HG02840 (cell line): ENCODE data around the gene RPS6KA2.
"Not testable (repeated sequence)": the region's sequence is repeated elsewhere in the genome, so short reads cannot be mapped to it uniquely, and the experiment has no call there.

Source experiments
- ATAC-seq: cut with Tn5 transposase; IDR thresholded peaks from one replicate; pipeline ENCODE4 v1.9.1; 2021; ENCODE audit warnings: mild to moderate bottlenecking, moderate library complexity, moderate number of reproducible peaks; ENCODE audit not compliant: unreplicated experiment, low FRiP score

RPS6KA2 gene

GRCh38 chr6:166539543-166539942, 87.5 kb downstream of the RPS6KA2 start:
- no peak for ATAC-seq

DNA sequence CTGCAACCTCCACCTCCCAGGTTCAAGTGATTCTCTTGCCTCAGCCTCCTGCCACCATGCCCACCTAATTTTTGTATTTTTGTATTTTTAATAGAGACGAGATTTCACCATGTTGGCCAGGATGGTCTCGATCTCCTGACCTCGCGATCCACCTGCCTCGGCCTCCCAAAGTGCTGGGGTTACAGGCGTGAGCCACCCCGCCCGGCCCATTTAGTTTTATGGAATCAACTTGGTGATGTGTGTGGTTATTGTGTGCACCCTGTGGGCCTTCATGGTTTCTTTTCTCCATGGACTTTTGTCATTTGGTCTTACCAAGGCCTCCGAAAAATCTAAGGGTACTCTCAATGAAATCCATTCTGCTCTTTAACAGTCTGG, 88.1 kb downstream of the RPS6KA2 start:
- not testable (repeated sequence) for ATAC-seq

GRCh38 chr6:166538297-166539010, 88.6 kb downstream of the RPS6KA2 start:
- no peak for ATAC-seq

- ATAC-seq, result no peak
Observed at GRCh38 chr6:166534658-166535406, 92.2 kb downstream of the RPS6KA2 start.

- no peak for ATAC-seq
Observed at GRCh38 chr6:166533205-166533824, 93.7 kb downstream of the RPS6KA2 start.

- ATAC-seq, result no peak
Observed at GRCh38 chr6:166532302-166532701, 94.7 kb downstream of the RPS6KA2 start.

DNA sequence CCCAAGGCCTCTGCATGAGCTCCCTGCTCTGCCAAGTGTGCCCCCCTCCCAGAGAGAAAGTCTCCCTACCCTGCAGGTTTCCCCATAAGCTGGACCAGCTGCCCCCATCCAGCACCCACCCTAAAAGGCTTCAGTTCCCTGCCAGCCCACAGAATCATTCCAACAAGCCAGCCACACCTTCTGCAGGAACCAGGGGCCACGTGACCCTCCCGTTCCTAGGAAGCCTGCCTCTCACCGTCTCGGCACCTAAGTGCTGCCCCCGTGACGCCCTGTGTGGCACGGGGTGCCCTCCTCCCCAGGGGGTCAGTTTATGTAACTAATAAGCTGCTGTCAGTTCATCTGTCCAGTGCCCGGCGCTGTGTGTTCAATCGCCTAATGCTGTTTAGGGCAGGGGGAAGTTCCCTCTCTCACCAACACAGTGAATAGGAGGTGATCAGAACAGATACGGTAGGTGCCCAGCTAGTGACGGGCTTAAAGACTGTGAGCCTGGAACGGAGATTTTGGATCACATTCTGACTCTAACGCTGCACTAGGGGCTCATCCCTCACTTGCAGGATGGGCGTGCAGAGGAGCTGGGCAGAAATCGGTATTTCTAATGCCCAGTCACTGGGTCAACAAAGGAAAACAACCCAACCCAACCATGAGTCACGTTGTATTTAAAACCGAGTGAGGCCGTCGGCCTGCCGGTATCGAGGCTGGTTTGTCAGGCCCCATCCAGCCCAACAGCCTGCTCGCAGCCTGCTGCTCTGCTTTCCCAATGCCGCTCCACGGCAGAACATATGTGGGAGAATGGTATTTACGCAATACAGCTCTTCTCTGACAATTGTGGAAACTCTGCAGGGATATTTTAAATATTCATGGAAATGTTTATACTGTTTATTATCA, 96.6 kb downstream of the RPS6KA2 start:
- no peak for ATAC-seq

DNA sequence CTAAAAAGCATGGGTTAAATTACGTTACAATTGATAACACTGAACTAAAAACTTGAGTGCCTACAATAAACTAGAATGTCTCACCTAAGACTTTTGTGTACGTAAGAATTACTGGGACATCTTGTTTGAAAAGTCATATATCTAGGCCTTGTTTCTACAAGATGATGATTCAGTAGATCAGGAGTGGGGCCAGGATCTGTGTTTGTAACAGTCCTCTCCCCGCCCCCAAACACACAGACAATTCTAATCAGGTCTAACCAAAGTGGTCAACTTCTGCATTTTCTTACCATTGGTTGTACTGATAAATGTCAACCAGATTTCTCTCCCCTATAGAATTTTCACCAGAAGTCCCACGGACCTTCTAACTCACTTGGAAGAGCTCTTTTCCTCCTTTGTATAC, 97.5 kb downstream of the RPS6KA2 start:
- ATAC-seq, result no peak

- not testable (repeated sequence) for ATAC-seq
Observed at GRCh38 chr6:166529058-166529457, 98.0 kb downstream of the RPS6KA2 start.

DNA sequence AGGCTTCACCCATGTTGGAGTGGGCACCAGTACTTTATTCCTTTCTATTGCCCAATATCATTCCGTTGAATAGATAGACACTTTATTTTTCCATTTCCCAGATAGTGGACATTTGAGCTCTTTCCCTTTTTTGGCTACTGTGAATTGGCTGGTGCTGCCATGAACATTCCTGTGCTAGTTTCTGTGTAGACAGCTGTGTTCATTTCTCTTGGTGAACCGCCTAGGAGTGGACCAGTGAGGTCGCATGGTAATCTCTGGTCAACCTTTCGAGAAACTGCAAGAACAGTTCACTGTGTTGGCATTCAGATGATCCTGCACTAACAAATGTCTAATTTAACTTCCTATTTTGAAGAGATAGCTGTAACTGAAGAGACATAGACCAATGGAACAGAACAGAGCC, 99.2 kb downstream of the RPS6KA2 start:
- ATAC-seq, result no peak

DNA sequence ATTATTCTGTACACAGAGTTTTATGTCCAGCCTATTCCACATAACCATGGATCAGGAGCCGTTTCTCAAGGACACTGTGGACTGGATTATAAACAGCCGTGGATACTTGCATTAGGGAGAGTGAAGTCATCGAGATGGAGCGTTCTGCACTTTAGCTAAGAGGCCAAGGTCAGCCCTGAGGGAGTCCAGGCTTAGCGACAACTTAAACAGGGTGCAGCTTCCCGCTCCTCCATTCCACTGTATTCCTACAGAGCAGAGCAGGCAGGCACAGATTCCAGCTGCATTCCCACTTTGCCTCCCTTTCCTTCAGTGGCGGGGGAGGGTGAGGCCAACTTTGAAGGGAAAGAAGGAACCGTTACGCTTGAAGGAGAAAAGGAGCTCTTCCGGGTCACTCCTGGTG, 100.1 kb downstream of the RPS6KA2 start:
- no peak for ATAC-seq

- ATAC-seq, result no peak
Observed at GRCh38 chr6:166525567-166525966, 101.5 kb downstream of the RPS6KA2 start.

- ATAC-seq, result no peak
Observed at GRCh38 chr6:166523782-166524559, 103.1 kb downstream of the RPS6KA2 start.

DNA sequence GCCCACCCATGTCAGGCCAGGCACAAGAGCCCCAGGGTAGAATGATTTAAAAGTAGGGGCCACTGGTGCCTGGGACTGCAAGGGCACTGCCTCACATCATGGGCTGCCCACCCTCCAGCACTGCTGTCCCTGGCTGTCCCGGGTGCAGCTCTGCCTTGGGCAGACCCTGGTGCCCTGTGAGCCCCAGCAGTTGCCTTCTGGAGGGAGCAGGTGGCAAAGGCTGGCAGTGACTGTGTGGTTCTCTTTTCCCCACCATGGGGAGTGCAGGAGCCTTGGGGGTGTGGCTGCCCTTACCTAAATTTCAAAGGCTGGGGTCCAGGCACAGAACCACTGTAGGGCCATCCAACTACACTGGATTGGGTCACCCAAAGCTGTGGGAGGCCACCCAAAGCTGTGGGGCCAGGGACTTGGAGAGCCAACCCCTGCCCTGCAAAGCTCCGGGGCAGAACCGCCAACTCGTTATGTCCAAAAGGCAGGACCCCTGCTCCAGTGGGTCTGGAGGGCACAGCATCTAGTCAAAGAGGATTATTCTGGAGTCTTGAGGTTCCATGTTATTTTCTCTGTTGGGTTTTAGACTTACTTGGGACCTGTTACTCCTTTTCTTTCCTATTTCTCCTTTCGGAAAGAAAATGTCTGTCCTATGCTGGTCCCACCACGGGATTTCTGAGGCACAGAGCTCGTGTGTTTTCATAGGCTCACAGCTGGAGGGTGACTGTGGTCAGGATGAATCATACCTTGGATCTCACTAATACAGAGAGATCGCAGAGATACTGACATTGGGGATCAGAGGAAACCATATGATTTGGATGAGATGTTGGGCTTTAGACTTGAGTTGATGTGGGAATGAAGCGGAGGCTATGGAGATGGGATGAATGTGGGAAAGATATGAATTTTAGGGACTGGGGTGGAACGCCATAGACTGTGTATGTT, 105.9 kb downstream of the RPS6KA2 start:
- ATAC-seq, result no peak

DNA sequence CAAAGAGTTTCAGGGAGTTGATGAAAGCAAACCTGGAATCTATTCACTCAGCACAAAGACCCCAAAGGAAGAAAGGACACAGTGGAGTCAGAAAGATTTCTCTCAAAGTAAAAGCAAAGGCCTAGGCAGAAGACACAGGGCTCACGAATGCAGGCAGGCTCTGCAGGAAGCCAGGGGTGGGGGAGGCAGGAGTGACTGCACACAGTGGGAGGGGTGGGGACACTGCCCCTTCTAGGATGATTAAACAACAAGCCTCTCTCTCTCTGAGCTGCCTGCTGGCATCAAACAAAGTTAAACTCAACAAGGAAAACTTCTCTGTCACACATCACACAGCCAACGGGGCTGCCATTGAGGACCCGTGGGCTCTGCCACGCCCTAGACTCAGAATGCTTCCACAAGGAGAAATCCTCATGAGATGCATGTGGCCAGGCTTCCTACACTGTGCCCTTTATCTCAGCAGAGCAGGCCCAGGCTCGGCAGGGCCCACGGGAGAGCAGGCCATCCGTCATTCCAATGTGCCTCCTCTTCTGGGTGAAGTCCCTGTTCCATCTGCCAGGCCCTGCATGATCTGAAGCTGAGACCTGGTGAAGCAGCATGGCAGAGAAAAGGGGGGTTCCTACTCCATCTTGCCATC, 110.7 kb downstream of the RPS6KA2 start:
- no peak for ATAC-seq

DNA sequence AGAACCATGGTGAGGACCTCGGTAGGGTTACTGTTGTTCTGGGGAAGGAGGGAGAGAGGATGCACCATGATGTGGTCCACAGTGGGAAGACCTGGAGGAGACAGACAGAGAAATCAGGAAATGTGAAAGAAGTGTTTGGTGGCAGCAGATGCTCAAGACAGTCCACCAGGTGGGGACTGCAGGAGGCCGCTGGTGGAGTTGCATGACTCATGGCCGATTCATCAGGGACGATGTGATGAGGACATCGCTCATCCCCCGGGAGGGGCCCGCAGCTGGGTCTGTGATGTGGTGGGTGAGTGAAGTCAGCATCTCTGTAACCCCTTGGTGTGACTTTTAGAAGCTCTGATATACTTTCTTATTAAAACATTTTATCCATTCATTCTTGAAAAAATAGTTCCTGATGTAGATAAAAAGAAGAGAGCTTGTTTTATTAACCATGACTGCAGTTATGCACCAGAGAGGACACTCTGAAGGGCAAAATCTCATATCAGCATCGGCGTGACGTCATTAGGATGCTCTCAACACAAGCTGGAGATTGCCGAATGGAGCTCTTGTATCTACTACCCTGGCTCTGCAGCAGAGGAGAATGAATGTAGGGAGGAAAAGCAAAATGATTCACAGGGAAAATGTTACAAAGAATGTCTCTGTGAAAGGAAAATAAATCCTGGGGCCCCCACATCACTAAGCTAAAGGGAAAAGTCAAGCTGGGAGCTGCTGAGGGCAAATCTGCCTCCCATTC, 111.8 kb downstream of the RPS6KA2 start:
- no peak for ATAC-seq

DNA sequence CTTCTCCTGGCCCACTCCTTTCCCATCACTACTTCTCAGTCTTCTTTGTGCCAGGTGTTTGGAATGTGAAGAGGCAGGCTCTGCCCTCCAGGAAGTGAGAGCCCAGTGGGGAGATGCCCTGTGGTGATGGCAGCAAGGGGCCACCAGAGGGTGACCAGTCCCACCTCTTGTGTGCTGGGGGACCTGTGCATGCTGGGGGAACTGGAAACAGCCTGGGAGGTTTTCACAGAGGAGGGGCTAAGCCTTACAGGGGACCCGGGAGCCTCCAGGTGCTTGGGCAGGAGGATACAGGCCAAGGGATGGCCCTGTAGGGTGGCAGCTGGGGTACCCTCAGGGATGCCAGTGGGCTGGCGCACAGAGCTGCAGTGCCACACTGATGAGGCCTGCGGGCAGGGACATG, 112.9 kb downstream of the RPS6KA2 start:
- ATAC-seq, result no peak

DNA sequence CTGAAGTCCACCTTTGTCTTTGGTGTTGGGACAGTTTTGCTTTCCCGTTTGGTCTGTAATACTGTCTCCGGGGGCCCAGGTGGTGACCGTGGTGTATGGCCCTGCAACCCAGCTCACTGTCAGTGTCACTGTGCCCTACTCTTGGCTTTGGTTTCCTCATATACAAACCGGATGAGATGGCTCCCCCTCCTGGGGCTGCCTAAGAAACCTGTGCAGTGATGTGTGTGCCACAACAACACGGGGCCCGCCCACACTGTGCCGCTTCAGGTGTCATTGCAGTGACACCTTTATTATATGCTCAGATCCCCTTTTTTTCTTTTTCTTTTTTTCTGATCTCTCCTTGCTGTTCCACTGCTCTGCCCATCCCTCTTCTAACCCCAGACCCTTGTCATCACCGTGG, 114.5 kb downstream of the RPS6KA2 start:
- peak; percentile 95 for ATAC-seq
